HepG2 (cell line): ENCODE data around the gene JAZF1. TPM values are rescaled to one million over a fixed set of nuclear protein-coding genes. Genes with fewer than 3 reads are reported as not detected.

Experiments used
- ATAC-seq: fragments of 200-7000 bp; cut with Tn5 transposase; 3 replicates; pipeline ENCODE4 v1.9.1; 2020; ENCODE audit warnings: mild to moderate bottlenecking, moderate library complexity
- BruUV-seq: library from RNA; stranded (reverse); fragments of 400-500 nt; replicated peaks from 2 replicates; lab custom pipeline; 2021; lab: Mats Ljungman, UMichigan
- CTCF ChIA-PET: fragments of 300-600 bp; formaldehyde crosslinking; extraction: SDS; loops from one replicate; lab custom pipeline; 2021; ENCODE audit warnings: low total read pairs, inconsistent platforms, low intra/inter-chr PET ratio; lab: Yijun Ruan, JAX
- POLR2A ChIA-PET: fragments of 350-600 bp; sonication (Branson Sonifier 250); formaldehyde crosslinking; loops from one replicate; lab custom pipeline; 2020; ENCODE audit warnings: antibody characterized with exemption, inconsistent platforms; lab: Yijun Ruan, JAX
- DNase-seq: peaks from one replicate; pipeline ENCODE4 v3.0.0-alpha.2; 2015; ENCODE audit warnings: low spot score
- FAIRE-seq: peaks from 3 replicates; lab custom pipeline; 2011; peaks lifted over from hg19 to GRCh38; lab: Jason Lieb, UNC
- H2AFZ ChIP-seq: one replicate; pipeline ENCODE4 v1.6.1; 2011; ENCODE audit warnings: low read length, inconsistent platforms
- H3K27ac ChIP-seq: fragments of 300-600 bp; 3 replicates; pipeline ENCODE4 v1.8.0; 2011; ENCODE audit warnings: mixed run types, mild to moderate bottlenecking, mixed read lengths, low read length, inconsistent platforms; ENCODE audit not compliant: insufficient read depth; ENCODE audit errors: extremely low read length
- H3K27me3 ChIP-seq, 2 experiments: fragments of 200-600 bp in 1 of 2; 2 replicates in 1 of 2; 3 replicates in 1 of 2; pipeline versions ENCODE4 v1.6.0 to v1.8.0; 2011; ENCODE audit warnings: low read length in 2 of 2, mild to moderate bottlenecking in 2 of 2, moderate library complexity in 2 of 2, inconsistent platforms in 1 of 2; ENCODE audit not compliant: insufficient read depth in 2 of 2, control insufficient read depth in 1 of 2
- H3K36me3 ChIP-seq, 2 experiments: fragments of 200-600 bp in 1 of 2; replicated peaks in 1 of 2; 2 replicates in 1 of 2; 3 replicates in 1 of 2; pipeline versions ENCODE4 v1.5.1 to v1.8.0; 2011; ENCODE audit warnings: low read length in 2 of 2, inconsistent platforms in 1 of 2; ENCODE audit not compliant: insufficient read depth in 2 of 2, control insufficient read depth in 1 of 2
- H3K4me1 ChIP-seq: 2 replicates; pipeline ENCODE4 v1.5.1; 2012; ENCODE audit warnings: low read length, inconsistent platforms; ENCODE audit not compliant: insufficient read depth
- H3K4me2 ChIP-seq: 2 replicates; pipeline ENCODE4 v1.6.0; 2011; ENCODE audit warnings: low read depth, low read length, inconsistent platforms
- H3K4me3 ChIP-seq, 3 experiments: fragments of 200-600 bp in 1 of 3; sonication (generic), shearing (Covaris generic) in 1 of 3; replicated peaks in 1 of 3; 2 replicates each; pipeline ENCODE4 v1.5.1; 2011 to 2016; ENCODE audit warnings: low read length in 3 of 3, inconsistent platforms in 2 of 3, low read depth in 2 of 3, mild to moderate bottlenecking in 2 of 3, control low read depth in 1 of 3, mixed read lengths in 1 of 3; ENCODE audit not compliant: insufficient read depth in 1 of 3
- H3K79me2 ChIP-seq: one replicate; pipeline ENCODE4 v1.6.1; 2011; ENCODE audit warnings: low read length, inconsistent platforms; ENCODE audit not compliant: insufficient read depth
- H3K9ac ChIP-seq: 2 replicates; pipeline ENCODE4 v1.6.0; 2011; ENCODE audit warnings: mild to moderate bottlenecking, low read depth, low read length, inconsistent platforms; ENCODE audit not compliant: insufficient read depth
- H3K9me3 ChIP-seq: 2 replicates; pipeline ENCODE4 v1.5.1; 2012; ENCODE audit warnings: mild to moderate bottlenecking, low read length
- H4K20me1 ChIP-seq: 2 replicates; pipeline ENCODE4 v1.6.0; 2011; ENCODE audit warnings: inconsistent platforms, mild to moderate bottlenecking, low read length, moderate library complexity; ENCODE audit not compliant: insufficient read depth
- ATF4 ChIP-seq, 2 experiments: fragments of 450-650 bp in 1 of 2; sonication (generic) in 1 of 2; formaldehyde crosslinking; IDR thresholded peaks; 2 replicates each; pipeline versions ENCODE4 v1.5.0 to v1.8.0; 2020 to 2022; ENCODE audit warnings: mild to moderate bottlenecking in 1 of 2, missing genetic modification reagents in 1 of 2
- MIER2 ChIP-seq: IDR thresholded peaks from 2 replicates; pipeline ENCODE4 v1.6.1; 2016; ENCODE audit warnings: missing biosample characterization, missing genetic modification reagents
- PAXIP1 ChIP-seq: sonication (generic); formaldehyde crosslinking; conservative IDR thresholded peaks from 2 replicates; pipeline ENCODE4 v1.4.0; 2020; ENCODE audit warnings: mild to moderate bottlenecking, missing genetic modification reagents, moderate library complexity
- PHF8 ChIP-seq: sonication (generic); formaldehyde crosslinking; IDR thresholded peaks from 2 replicates; pipeline ENCODE4 v1.5.0; 2020; ENCODE audit warnings: missing genetic modification reagents
- POGK ChIP-seq: sonication (generic); formaldehyde crosslinking; conservative IDR thresholded peaks from 2 replicates; pipeline ENCODE4 v1.8.0; 2022; ENCODE audit warnings: mild to moderate bottlenecking, moderate library complexity, missing genetic modification reagents
- ZNF124 ChIP-seq: sonication (generic); formaldehyde crosslinking; IDR thresholded peaks from 2 replicates; pipeline ENCODE4 v1.4.0; 2020; ENCODE audit warnings: missing genetic modification reagents
- ZNF609 ChIP-seq: sonication (generic); formaldehyde crosslinking; IDR thresholded peaks from 2 replicates; pipeline ENCODE4 v1.4.0; 2020; ENCODE audit warnings: mild to moderate bottlenecking, missing genetic modification reagents, borderline replicate concordance
- ZNF678 ChIP-seq: sonication (generic); formaldehyde crosslinking; IDR thresholded peaks from 2 replicates; pipeline ENCODE4 v1.4.0; 2020; ENCODE audit warnings: mild to moderate bottlenecking, missing genetic modification reagents
- ZNF709 ChIP-seq: sonication (generic); formaldehyde crosslinking; IDR thresholded peaks from 2 replicates; pipeline ENCODE4 v1.5.0; 2020; ENCODE audit warnings: mild to moderate bottlenecking, missing genetic modification reagents
- ZNF775 ChIP-seq: sonication (generic); formaldehyde crosslinking; IDR thresholded peaks from 2 replicates; pipeline ENCODE4 v1.4.0; 2020; ENCODE audit warnings: missing genetic modification reagents, mild to moderate bottlenecking, moderate library complexity, borderline replicate concordance
- ZNF780A ChIP-seq: sonication (generic); formaldehyde crosslinking; IDR thresholded peaks from 2 replicates; pipeline ENCODE4 v1.8.0; 2022; ENCODE audit warnings: mild to moderate bottlenecking, missing genetic modification reagents, moderate library complexity
- ZNF782 ChIP-seq: sonication (generic); formaldehyde crosslinking; IDR thresholded peaks from 2 replicates; pipeline ENCODE4 v1.4.0; 2020; ENCODE audit warnings: missing genetic modification reagents, mild to moderate bottlenecking, borderline replicate concordance
- ZNF883 ChIP-seq: sonication (generic); formaldehyde crosslinking; IDR thresholded peaks from 2 replicates; pipeline ENCODE4 v1.5.1; 2020; ENCODE audit warnings: mild to moderate bottlenecking, missing genetic modification reagents; ENCODE audit errors: not compliant biosample characterization
- WGBS: methylation state at CpG from one replicate; pipeline ENCODE4 v1.1.6; 2017; ENCODE audit warnings: low lambda C conversion rate; 5-methylcytosine and 5-hydroxymethylcytosine counted together
- in situ Hi-C: cut with HindIII; loops from 2 replicates; pipeline ENCODE4 v1.10.0; 2017; ENCODE audit warnings: low pct_unique_long_range_greater_than_20kb; ENCODE audit not compliant: extremely low pct_ligation_motif_present
- intact Hi-C: fragments of 100-400 bp; cut with micrococcal nuclease; formaldehyde crosslinking; loops from one replicate; pipeline ENCODE4 v1.10.0; 2022; ENCODE audit not compliant: unreplicated experiment
- polyA plus RNA-seq, 8 experiments: library from polyadenylated mRNA; depleted of rRNA in 3 of 8; stranded (reverse) in 7 of 8; unstranded in 1 of 8; fragments of >200 nt; fragmentation: Illumina TruSeq in 4 of 8; extraction: Trizol in 4 of 8; gene quantifications; 2 replicates each; pipeline versions ENCODE4 v1.2.1 to v1.2.3, GENCODE V29; 2011 to 2016; ENCODE audit warnings: low read depth in 4 of 8, missing spikeins in 1 of 8, mixed read lengths in 1 of 8; ENCODE audit not compliant: insufficient read depth in 1 of 8
- total RNA-seq, 5 experiments: library from RNA; depleted of rRNA; stranded (reverse); fragments of >200 nt; fragmentation: Illumina TruSeq; extraction: Trizol; gene quantifications; 2 replicates each; pipeline ENCODE4 v1.2.3, GENCODE V29; 2016; ENCODE audit warnings: low read depth in 1 of 5

The JAZF1 gene
- total and polyA plus RNA-seq, 2 of the 13 experiments (the other 11 are each of a cell fraction or from before 2014, with no cell fraction given): not detected

GRCh38 chr7:28072876-28073514, 107.6 kb downstream of the JAZF1 start:
- Histone ChIP-seq H2AFZ (no peak overlapping the region), H3K79me2 (no peaks in the 10 kb centered on the region), H3K4me2 (no peak overlapping the region), H4K20me1 (no peaks in the 10 kb centered on the region), H3K9ac (no peak overlapping the region), H3K9me3 (no peaks in the 10 kb centered on the region), H3K36me3 (no peaks in the 10 kb centered on the region), H3K27ac (no peak overlapping the region), H3K4me1 (no peaks in the 10 kb centered on the region), H3K27me3 (peaks cover 3 to 16% of the 10 kb centered on the region in 2 experiments; a peak in 4 of 5 replicates), H3K4me3 (no peak overlapping the region)
- BruUV-seq: no TSS peak
- ChIA-PET POLR2A (no interaction called here), CTCF (no interaction called here)
- whole genome bisulfite sequencing: 17% methylated on average over 8 of the region's 8 CpGs
- in situ Hi-C loops: no loop called here
- FAIRE-seq: no peak
- DNase-seq: no peak
- ATAC-seq: no peak
- intact Hi-C loops: no loop called here
- TF ChIP-seq ZNF782 (no peak), ZNF609 (CRISPR knock-in tag) (no peak), ZNF678 (no peak), MIER2 (CRISPR knock-in tag) (no peak), ZNF124 (CRISPR knock-in tag) (no peak), ZNF780A (no peak), POGK (CRISPR knock-in tag) (no peak), ATF4 (CRISPR knock-in tag; IDR thresholded peaks at IDR 0.05) (no peak), ZNF883 (no peak), PHF8 (CRISPR knock-in tag) (no peak), ZNF709 (CRISPR knock-in tag) (no peak), PAXIP1 (no peak), ZNF775 (no peak)
